Skeletal muscle tissue (tissue), 1 donor: ENCODE data around the gene CCR1. TPM values are rescaled to one million over a fixed set of nuclear protein-coding genes. Genes with fewer than 3 reads are reported as not detected.

ENCODE experiments used
- total RNA-seq: library from RNA; depleted of rRNA; stranded (reverse); fragments of >200 nt; gene quantifications from one replicate; pipeline ENCODE4 v1.2.3, GENCODE V29; 2014

Gene CCR1
- total RNA-seq, 1 donor from 2014 or later, result 3.7 TPM

Other genes starting within 250 kb of the CCR1 start
- gene FYCO1, start 212.5 kb downstream of the CCR1 start, total RNA-seq, result 16.7 TPM
- gene XCR1, start 180.8 kb downstream of the CCR1 start, total RNA-seq, result not detected
- not detected for gene CCR3, start 34.1 kb upstream of the CCR1 start, total RNA-seq
- 3.7 TPM for gene CCR2, start 145.8 kb upstream of the CCR1 start, total RNA-seq
- gene CCR5, start 162.6 kb upstream of the CCR1 start, total RNA-seq, result 0.52 TPM
- 1.6 TPM for gene CCRL2, start 198.9 kb upstream of the CCR1 start, total RNA-seq